ENCODE data around the gene CACNB2. TPM values are rescaled to one million over a fixed set of nuclear protein-coding genes. Genes with fewer than 3 reads are reported as not detected.
A peak's percentile ranks its signal among the peaks of the same experiment; 100 is the strongest.

The CACNB2 gene
- total RNA-seq (ENCODE audit: low replicate concordance), result 3.4 and 3.5 TPM in 2 replicates

GRCh38 chr10:18140149-18140956 lies at the start of gene CACNB2:
Gene CACNB2, plus strand, starts transcription at chr10:18140424.
- Mint-ChIP-seq H3K4me1 (peaks cover 16% of the 10 kb centered on the region), H3K27ac (no peak within 1 kb of the TSS), H3K4me3 (peak within 1 kb of the TSS; percentile 86), H3K9me3 (no peaks in the 10 kb centered on the region), H3K36me3 (no peaks in the 10 kb centered on the region), H3K27me3 (ENCODE audit: insufficient read depth, low read depth) (peaks cover 30% of the 10 kb centered on the region)
- no peaks in the 10 kb centered on the region for H4K20me1 ChIP-seq (ENCODE audit: low read depth)
- peak; percentile 84 for DNase-seq (ENCODE audit: low spot score)
- H3K36me3 ChIP-seq, result no peaks in the 10 kb centered on the region
- TF ChIP-seq EZH2phosphoT487 (IDR thresholded peaks at IDR 0.05) (no peak), EZH2 (IDR thresholded peaks at IDR 0.05) (no peak)
- TF ChIP-seq, protein P1, sequence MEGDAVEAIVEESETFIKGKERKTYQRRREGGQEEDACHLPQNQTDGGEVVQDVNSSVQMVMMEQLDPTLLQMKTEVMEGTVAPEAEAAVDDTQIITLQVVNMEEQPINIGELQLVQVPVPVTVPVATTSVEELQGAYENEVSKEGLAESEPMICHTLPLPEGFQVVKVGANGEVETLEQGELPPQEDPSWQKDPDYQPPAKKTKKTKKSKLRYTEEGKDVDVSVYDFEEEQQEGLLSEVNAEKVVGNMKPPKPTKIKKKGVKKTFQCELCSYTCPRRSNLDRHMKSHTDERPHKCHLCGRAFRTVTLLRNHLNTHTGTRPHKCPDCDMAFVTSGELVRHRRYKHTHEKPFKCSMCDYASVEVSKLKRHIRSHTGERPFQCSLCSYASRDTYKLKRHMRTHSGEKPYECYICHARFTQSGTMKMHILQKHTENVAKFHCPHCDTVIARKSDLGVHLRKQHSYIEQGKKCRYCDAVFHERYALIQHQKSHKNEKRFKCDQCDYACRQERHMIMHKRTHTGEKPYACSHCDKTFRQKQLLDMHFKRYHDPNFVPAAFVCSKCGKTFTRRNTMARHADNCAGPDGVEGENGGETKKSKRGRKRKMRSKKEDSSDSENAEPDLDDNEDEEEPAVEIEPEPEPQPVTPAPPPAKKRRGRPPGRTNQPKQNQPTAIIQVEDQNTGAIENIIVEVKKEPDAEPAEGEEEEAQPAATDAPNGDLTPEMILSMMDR (IDR thresholded peaks at IDR 0.05), result no peak
- H3K4me1 ChIP-seq, result peaks cover 16% of the 10 kb centered on the region
- no peaks in the 10 kb centered on the region for H3K9me3 ChIP-seq (ENCODE audit: low read depth)
- H3K27ac ChIP-seq, result no peak within 1 kb of the TSS
- H3K4me2 ChIP-seq, result peak within 1 kb of the TSS; percentile 83
- H3K4me3 ChIP-seq, result peak within 1 kb of the TSS; percentile 78
- no peaks in the 10 kb centered on the region for H3K79me2 ChIP-seq (ENCODE audit: low read depth)
- H2AFZ ChIP-seq (replicated peaks), result peak within 1 kb of the TSS; percentile 99
- H3K27me3 ChIP-seq, result peaks cover 45% of the 10 kb centered on the region
- peaks cover 2% of the 10 kb centered on the region for H3F3A ChIP-seq (ENCODE audit: low read depth)
- no peak within 1 kb of the TSS for H3K9ac ChIP-seq

GRCh38 chr10:18094332-18094731 lies 45.9 kb upstream of the CACNB2 start:
- no peaks in the 10 kb centered on the region for H3K36me3 ChIP-seq
- H3F3A ChIP-seq (ENCODE audit: low read depth), result no peaks in the 10 kb centered on the region
- H3K4me2 ChIP-seq, result no peak overlapping the region
- no peak overlapping the region for H3K27ac ChIP-seq
- no peak overlapping the region for H2AFZ ChIP-seq (replicated peaks)
- no peak overlapping the region for H3K9ac ChIP-seq
- H3K4me1 ChIP-seq, result peaks cover 17% of the 10 kb centered on the region
- H3K9me3 ChIP-seq (ENCODE audit: low read depth), result no peaks in the 10 kb centered on the region
- no peak overlapping the region for H3K4me3 ChIP-seq
- H3K36me3 Mint-ChIP-seq, result no peaks in the 10 kb centered on the region
- no peak for TF ChIP-seq EZH2 (IDR thresholded peaks at IDR 0.05)
- TF ChIP-seq, protein P1 (IDR thresholded peaks at IDR 0.05), result no peak
- TF ChIP-seq EZH2phosphoT487 (IDR thresholded peaks at IDR 0.05), result no peak
- no peaks in the 10 kb centered on the region for H4K20me1 ChIP-seq (ENCODE audit: low read depth)
- peaks cover 11% of the 10 kb centered on the region for H3K4me1 Mint-ChIP-seq
- no peaks in the 10 kb centered on the region for H3K79me2 ChIP-seq (ENCODE audit: low read depth)
- no peaks in the 10 kb centered on the region for H3K9me3 Mint-ChIP-seq
- no peak for DNase-seq (ENCODE audit: low spot score)
- H3K4me3 Mint-ChIP-seq, result no peak overlapping the region
- no peak overlapping the region for H3K27ac Mint-ChIP-seq
- no peaks in the 10 kb centered on the region for H3K27me3 ChIP-seq
- peaks cover 6% of the 10 kb centered on the region for H3K27me3 Mint-ChIP-seq (ENCODE audit: insufficient read depth, low read depth)

DNA sequence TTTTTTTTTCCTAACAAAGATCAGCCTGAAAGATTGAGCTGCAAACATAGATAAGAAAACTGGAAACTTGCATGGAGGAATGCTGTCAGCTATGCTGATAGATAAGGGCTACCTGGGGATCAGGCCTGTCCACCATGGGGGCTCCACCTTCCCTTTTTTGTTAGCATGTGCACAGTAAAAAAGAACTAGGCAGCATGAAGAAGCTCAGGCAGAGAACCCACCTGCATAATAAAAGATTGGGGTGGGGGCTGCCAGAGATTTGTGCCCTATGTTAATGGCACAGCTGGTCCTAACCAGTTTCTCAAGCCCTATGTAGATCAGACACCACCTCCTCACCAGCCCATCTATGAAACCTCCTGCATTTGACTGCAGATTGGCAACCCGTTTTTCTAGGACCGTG lies 45.4 kb upstream of the CACNB2 start:
- H3K9me3 Mint-ChIP-seq, result no peaks in the 10 kb centered on the region
- peaks cover 11% of the 10 kb centered on the region for H3K4me1 Mint-ChIP-seq
- no peak overlapping the region for H3K4me3 Mint-ChIP-seq
- no peaks in the 10 kb centered on the region for H3K9me3 ChIP-seq (ENCODE audit: low read depth)
- H3K27ac ChIP-seq, result no peak overlapping the region
- H3K4me2 ChIP-seq, result no peak overlapping the region
- DNase-seq (ENCODE audit: low spot score), result no peak
- peaks cover 6% of the 10 kb centered on the region for H3K27me3 Mint-ChIP-seq (ENCODE audit: insufficient read depth, low read depth)
- H3K27ac Mint-ChIP-seq, result no peak overlapping the region
- H3K9ac ChIP-seq, result no peak overlapping the region
- H3K36me3 Mint-ChIP-seq, result no peaks in the 10 kb centered on the region
- H2AFZ ChIP-seq (replicated peaks), result no peak overlapping the region
- H3K27me3 ChIP-seq, result no peaks in the 10 kb centered on the region
- no peaks in the 10 kb centered on the region for H3K36me3 ChIP-seq
- no peaks in the 10 kb centered on the region for H3K79me2 ChIP-seq (ENCODE audit: low read depth)
- peaks cover 17% of the 10 kb centered on the region for H3K4me1 ChIP-seq
- TF ChIP-seq EZH2 (IDR thresholded peaks at IDR 0.05) (no peak), EZH2phosphoT487 (IDR thresholded peaks at IDR 0.05) (no peak)
- TF ChIP-seq, protein P1 (IDR thresholded peaks at IDR 0.05), result no peak
- no peaks in the 10 kb centered on the region for H3F3A ChIP-seq (ENCODE audit: low read depth)
- H4K20me1 ChIP-seq (ENCODE audit: low read depth), result no peaks in the 10 kb centered on the region
- H3K4me3 ChIP-seq, result no peak overlapping the region

Data from neural progenitor cell (in vitro differentiated cells).